ENCODE data around the gene ZNF813.
"Not testable (repeated sequence)": the region's sequence is repeated elsewhere in the genome, so short reads cannot be mapped to it uniquely, and the experiment has no call there.

ZNF813 gene

DNA sequence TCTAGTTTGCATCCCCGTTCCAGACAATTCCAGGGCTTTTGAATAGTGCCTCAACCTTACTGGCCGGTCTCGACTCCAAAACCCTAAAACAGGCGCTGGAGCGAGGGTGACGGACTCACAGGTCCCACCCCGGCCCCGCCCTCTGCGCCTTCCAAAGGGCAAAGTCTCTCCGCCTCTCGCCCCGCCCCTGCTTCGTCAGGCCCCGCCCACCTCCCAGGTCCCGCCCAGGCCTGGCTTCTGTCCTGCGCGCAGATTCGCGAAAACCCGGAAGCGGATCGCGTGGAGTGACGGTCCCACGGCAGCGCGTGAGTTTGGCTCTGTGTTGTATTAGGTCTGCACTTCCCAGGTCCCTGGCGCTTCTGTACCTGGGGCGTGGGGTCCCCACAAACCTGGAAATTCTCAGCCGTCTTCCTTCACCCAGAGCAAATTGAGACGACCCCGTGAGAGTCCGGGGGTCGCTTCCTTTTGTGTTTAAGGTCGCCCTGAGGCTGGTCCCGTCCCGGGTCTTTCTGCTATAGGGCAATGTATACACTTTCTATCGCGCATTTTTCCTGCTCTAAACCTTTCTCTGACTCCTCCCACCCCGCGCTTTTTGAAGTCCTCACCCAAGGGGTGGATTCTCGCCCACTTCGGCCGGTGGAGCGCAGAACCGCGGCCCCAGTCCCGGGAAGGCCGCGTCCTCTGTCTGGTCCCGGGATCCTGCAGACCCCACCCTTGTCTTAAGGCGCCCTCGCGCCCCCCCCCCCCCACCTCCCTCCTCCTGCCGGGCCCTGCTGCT is at the start of gene ZNF813:
TSS of gene ZNF813 (plus strand) at position 249 of the 778 bp plus-strand sequence. CDS start 16,090 bp downstream, outside the sequence.
- DNase-seq: peak; percentile 79

- DNase-seq: not testable (repeated sequence)
These were observed 46.8 kb upstream of the ZNF813 start for GRCh38 chr19:53420520-53421315.

DNA sequence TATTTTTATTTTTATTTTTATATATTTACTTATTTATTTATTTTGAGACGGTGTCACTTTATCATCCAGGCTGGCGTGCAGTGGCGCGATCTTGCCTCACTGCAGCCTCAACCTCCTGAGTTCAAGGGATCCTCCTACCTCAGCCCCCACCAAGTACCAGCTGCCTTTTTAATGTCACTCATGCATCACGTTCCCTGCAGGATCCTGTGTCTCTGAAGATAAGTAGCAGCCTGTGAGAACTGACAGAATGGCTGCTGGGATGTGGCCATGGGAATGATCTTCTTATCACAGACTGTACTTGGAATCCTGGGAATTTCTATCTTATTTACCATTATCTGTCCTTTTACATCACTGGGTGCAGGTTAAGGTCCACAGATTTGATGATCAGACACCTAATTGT is 45.0 kb upstream of the ZNF813 start:
- no peak for DNase-seq

DNA sequence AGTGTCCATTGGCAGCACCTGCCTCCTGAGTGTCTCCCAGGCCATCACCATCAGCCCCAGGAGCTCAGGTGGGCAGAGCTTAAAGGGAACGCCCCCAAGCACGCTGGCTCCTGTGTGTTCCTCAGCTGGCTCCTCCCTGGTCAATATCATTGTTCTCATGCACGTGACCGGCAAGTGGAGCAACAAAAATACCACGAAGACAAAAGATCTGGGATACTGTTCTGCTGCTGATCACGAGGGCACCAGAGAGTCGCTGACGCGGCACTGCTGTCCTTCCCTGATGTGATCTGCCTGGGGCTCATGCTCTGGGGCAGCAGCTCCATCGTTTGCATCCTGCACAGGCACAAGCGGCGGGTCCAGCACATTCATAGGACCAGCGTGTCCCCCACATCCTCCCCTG is 44.5 kb upstream of the ZNF813 start:
- DNase-seq: not testable (repeated sequence)

DNA sequence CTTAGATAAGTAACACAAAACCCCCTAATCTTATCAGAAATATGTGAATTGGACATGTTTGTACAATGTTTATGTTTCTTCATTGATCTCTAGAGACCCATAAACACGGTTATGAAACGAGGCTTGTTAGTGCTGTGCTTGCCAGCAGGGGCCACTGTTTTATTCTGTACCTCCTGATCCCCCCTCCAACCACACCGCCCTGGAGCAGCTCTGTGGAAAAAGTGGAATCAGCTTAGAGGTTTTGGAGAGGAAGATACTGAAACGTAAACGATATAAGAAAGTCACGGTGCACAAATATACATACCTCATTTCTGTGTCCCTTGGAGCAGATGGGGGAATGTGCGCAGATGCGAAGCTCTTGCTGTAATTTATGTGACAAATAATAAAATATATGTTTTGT is 43.9 kb upstream of the ZNF813 start:
- not testable (repeated sequence) for DNase-seq

- DNase-seq: no peak
These were observed 42.5 kb upstream of the ZNF813 start for GRCh38 chr19:53424968-53425597.

GRCh38 chr19:53431399-53432087 is 36.0 kb upstream of the ZNF813 start, which contains the start of gene ZNF761:
ZNF761 (plus strand) TSS chr19:53431984; CDS start chr19:53447269, 15,285 bp downstream.
- DNase-seq: peak; percentile 88

GRCh38 chr19:53432088-53432661 is 35.4 kb upstream of the ZNF813 start:
- DNase-seq: no peak

DNA sequence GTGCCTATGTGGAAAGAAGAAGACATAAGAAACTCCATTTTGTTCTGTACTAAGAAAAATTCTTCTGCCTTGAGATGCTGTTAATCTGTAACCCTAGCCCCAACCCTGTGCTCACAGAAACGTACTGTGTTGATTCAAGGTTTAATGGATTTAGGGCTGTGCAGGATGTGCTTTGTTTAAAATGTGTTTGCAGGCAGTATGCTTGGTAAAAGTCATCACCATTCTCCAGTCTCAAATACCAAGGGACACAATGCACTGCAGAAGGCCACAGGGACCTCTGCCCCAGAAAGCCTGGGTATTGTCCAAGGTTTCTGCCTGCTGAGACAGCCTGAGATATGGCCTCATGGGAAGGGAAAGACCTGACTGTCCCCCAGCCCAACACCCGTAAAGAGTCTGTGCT is 23.7 kb upstream of the ZNF813 start:
- DNase-seq: not testable (repeated sequence)

- not testable (repeated sequence) for DNase-seq
These were observed 20.3 kb upstream of the ZNF813 start for GRCh38 chr19:53447196-53447595.

DNA sequence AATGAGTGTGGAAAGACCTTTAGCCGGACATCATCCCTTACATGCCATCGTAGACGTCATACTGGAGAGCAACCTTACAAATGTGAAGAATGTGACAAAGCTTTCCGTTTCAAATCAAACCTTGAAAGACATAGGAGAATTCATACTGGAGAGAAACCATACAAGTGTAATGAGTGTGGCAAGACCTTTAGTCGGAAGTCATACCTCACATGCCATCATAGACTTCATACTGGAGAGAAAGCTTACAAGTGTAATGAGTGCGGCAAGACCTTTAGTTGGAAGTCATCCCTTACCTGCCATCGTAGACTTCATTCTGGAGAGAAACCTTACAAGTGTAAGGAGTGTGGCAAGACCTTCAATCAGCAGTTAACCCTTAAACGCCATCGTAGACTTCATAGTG is 11.7 kb upstream of the ZNF813 start:
- DNase-seq: no peak

GRCh38 chr19:53460131-53460721 is 7.3 kb upstream of the ZNF813 start:
- not testable (repeated sequence) for DNase-seq

- DNase-seq: no peak
These were observed 5.7 kb upstream of the ZNF813 start for GRCh38 chr19:53461866-53462265.

DNA sequence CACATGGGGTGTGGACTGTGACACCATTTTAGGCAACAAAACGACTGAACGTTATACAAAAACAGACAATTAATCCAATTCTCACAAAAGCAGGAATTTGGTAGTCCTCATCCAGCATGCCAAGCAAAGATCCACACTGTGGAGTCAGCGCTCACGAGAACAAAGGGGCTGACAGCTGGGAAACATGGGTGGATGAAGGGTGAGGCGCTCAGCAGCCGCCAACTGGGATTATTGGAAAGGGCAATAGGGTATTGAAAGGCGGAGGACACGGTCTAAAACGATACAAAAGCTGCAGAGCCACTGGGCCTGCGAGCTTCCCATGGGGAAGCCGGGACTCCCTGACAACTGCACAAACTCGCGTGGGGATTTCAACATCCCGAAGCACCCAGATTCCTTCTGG is 4.7 kb upstream of the ZNF813 start:
- DNase-seq: no peak

GRCh38 chr19:53463263-53463662 is 4.3 kb upstream of the ZNF813 start:
- DNase-seq: no peak

GRCh38 chr19:53466726-53467484 is 628 bp upstream of the ZNF813 start:
- DNase-seq: no peak

- not testable (repeated sequence) for DNase-seq
These were observed 1.1 kb downstream of the ZNF813 start for GRCh38 chr19:53468628-53469027.

DNA sequence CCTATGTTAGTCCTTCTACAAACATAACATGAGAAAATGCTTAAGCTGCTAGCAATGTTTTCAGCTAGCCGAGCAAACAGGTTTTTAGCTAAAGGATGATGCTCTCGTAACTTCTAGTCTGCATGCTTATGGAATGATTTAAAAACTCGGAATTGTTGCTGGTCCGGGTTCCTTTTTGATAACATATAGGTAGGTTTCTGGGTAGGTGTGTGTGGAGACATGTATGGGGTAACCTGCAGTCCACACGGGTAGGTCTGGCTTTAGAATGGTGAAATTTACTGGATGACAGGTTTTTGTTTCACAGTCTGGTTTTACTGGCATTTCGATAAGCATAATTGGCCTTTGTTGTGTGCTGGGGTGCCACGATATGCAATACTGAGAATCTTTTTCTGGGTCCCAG is 4.4 kb downstream of the ZNF813 start:
- no peak for DNase-seq

GRCh38 chr19:53474832-53475231 is 7.3 kb downstream of the ZNF813 start:
- DNase-seq: not testable (repeated sequence)

DNA sequence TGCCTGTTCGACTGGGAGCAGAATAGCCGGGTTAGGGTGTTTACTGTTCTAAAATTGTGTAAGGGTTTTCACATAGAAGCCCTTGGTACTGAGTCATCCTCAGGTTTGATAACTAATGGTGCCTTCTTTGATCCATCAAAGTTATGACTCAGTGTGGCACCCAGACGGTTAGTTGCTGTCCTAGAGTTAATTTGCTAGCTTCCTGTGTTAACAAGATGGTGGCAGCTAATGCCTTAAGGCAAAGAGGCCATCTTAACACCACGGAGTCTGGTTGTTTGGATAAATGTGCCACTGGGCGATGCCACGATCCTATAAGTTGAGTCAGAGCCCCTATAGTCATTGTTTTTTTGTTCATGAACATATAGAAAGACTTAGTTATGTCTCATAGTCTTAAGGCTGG is 7.9 kb downstream of the ZNF813 start:
- not testable (repeated sequence) for DNase-seq

DNA sequence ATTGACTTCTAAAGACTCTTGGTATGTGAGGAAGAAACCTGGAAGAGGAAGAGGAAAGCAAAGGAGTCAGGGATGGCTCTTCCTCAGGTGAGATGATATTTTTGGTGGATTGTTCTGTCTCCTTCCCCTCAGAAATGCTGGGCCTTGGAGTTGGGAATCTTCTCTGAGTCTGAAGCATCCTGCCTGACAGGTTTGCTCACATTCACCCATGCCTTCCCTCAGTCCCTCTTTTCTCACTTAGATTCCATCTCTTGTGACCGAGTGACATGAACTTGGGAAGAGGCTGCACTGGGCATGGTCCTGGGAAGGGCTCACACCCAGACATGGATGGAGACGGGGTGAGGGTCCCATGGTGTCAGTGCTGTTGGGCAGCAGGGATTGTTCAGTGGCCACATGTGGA is 16.2 kb downstream of the ZNF813 start:
- not testable (repeated sequence) for DNase-seq

Data from amniotic stem cell (primary cell).